ENCODE measurements around the gene DISC1.

DNA sequence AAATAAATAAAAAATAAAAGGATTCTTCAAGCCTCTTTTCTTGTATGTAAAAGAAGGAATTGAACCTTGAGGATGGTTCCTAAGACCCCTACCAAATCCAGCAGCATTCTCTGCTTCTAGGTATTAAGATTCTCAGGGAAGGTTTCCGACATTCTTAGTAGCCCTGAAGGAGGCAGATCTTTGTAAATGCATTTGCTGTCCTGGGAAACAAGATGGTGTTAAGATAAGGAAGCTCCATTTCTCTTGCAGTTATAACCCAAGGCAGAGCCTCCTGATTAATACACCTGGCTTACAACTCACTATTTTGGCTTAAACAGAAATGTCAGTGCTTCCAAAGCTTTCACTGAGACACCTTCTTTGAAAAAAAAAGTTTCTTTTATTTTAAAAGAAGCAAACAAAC lies 393.8 kb downstream of the DISC1 start:
- TF ChIP-seq, protein P1, sequence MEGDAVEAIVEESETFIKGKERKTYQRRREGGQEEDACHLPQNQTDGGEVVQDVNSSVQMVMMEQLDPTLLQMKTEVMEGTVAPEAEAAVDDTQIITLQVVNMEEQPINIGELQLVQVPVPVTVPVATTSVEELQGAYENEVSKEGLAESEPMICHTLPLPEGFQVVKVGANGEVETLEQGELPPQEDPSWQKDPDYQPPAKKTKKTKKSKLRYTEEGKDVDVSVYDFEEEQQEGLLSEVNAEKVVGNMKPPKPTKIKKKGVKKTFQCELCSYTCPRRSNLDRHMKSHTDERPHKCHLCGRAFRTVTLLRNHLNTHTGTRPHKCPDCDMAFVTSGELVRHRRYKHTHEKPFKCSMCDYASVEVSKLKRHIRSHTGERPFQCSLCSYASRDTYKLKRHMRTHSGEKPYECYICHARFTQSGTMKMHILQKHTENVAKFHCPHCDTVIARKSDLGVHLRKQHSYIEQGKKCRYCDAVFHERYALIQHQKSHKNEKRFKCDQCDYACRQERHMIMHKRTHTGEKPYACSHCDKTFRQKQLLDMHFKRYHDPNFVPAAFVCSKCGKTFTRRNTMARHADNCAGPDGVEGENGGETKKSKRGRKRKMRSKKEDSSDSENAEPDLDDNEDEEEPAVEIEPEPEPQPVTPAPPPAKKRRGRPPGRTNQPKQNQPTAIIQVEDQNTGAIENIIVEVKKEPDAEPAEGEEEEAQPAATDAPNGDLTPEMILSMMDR (IDR thresholded peaks at IDR 0.05) = no peak
- no peak for TF ChIP-seq POLR2AphosphoS5 (IDR thresholded peaks at IDR 0.05)
